ENCODE measurements around the gene MS4A14. TPM values are rescaled to one million over a fixed set of nuclear protein-coding genes. Genes with fewer than 3 reads are reported as not detected.
"Not testable (repeated sequence)": the region's sequence is repeated elsewhere in the genome, so short reads cannot be mapped to it uniquely, and the experiment has no call there.

MS4A14 gene
- total RNA-seq, 1 donor from 2014 or later, result not detected

DNA sequence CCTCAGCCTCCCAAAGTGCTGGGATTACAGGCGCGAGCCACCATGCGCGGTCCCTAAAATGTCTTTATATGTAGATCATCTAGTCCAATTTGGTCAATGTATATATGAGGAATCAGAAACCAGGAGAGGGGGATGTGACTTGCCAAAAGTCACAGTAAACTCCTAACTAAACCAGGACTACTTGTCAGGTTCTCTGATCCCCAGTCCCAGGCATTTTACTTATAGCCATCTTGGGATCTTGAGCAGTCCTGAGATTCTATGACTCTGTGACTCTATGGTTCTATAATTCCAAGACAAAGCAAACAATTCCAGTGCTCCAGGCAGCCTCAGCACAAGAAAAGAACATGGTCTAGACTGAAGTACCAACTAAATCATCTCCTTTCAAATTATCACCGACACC is 33.0 kb downstream of the MS4A14 start, which contains the start of gene MS4A5:
TSS of gene MS4A5 (plus strand) at position 301 of the 400 bp plus-strand sequence. CDS start 103 bp downstream, outside the sequence.
- Mint-ChIP-seq H3K4me1 (ENCODE audit: unreplicated experiment) (no peaks in the 10 kb centered on the region), H3K27ac (ENCODE audit: unreplicated experiment) (no peak within 1 kb of the TSS), H3K36me3 (ENCODE audit: low read depth, unreplicated experiment) (no peaks in the 10 kb centered on the region), H3K4me3 (ENCODE audit: unreplicated experiment) (no peak within 1 kb of the TSS), H3K27me3 (ENCODE audit: unreplicated experiment) (peaks cover 2% of the 10 kb centered on the region), H3K9me3 (ENCODE audit: unreplicated experiment) (no peaks in the 10 kb centered on the region)
- DNase-seq (ENCODE audit: low spot score), result no peak
- TF ChIP-seq, protein P1, sequence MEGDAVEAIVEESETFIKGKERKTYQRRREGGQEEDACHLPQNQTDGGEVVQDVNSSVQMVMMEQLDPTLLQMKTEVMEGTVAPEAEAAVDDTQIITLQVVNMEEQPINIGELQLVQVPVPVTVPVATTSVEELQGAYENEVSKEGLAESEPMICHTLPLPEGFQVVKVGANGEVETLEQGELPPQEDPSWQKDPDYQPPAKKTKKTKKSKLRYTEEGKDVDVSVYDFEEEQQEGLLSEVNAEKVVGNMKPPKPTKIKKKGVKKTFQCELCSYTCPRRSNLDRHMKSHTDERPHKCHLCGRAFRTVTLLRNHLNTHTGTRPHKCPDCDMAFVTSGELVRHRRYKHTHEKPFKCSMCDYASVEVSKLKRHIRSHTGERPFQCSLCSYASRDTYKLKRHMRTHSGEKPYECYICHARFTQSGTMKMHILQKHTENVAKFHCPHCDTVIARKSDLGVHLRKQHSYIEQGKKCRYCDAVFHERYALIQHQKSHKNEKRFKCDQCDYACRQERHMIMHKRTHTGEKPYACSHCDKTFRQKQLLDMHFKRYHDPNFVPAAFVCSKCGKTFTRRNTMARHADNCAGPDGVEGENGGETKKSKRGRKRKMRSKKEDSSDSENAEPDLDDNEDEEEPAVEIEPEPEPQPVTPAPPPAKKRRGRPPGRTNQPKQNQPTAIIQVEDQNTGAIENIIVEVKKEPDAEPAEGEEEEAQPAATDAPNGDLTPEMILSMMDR (IDR thresholded peaks at IDR 0.05; ENCODE audit: unreplicated experiment), result no peak

DNA sequence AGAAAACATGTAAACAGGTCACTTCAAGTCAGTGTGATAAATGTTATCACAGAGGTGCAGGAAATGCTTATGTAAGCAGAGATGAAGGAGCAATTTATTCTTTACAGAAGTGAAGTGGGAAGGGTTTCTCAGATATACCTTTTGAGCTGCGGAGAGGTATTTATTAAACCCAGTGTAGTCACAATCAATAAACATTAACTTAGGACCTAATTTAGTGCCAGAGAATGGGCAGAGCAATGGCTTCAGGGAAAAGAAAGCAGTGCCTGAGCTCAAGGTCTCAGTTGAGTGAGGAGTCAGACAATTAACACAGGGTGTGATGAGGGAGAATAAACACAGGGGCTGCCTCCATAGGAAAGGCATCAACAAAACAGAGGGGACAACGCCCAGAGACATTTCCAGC is 35.0 kb downstream of the MS4A14 start:
- TF ChIP-seq, protein P1 (IDR thresholded peaks at IDR 0.05; ENCODE audit: unreplicated experiment), result no peak
- Mint-ChIP-seq H3K36me3 (ENCODE audit: low read depth, unreplicated experiment) (no peaks in the 10 kb centered on the region), H3K4me1 (ENCODE audit: unreplicated experiment) (no peaks in the 10 kb centered on the region), H3K27me3 (ENCODE audit: unreplicated experiment) (peaks cover 2% of the 10 kb centered on the region), H3K9me3 (ENCODE audit: unreplicated experiment) (no peaks in the 10 kb centered on the region), H3K27ac (ENCODE audit: unreplicated experiment) (no peak overlapping the region), H3K4me3 (ENCODE audit: unreplicated experiment) (no peak overlapping the region)
- DNase-seq (ENCODE audit: low spot score), result no peak

DNA sequence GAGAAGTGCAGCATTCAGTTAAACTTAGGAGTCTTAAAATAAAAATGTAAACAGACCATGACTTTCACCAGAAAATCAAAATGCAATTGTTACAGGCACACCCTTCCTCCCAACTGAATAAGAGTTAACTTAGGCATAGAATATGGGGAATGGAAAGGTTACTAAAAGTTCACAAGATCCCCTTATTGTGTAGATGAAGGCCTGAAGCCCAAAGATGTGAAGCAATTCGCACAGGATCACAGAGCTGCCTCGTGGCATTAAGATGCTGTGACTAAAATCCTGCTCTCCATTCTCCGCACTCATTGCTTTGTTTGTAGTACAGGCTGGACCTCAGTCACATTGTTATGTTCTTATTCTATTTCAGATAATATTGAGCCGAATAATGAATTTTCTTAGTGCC is 37.1 kb downstream of the MS4A14 start:
- Mint-ChIP-seq H3K27me3 (ENCODE audit: unreplicated experiment) (peaks cover 2% of the 10 kb centered on the region), H3K36me3 (ENCODE audit: low read depth, unreplicated experiment) (no peaks in the 10 kb centered on the region), H3K27ac (ENCODE audit: unreplicated experiment) (no peak overlapping the region), H3K4me1 (ENCODE audit: unreplicated experiment) (no peaks in the 10 kb centered on the region), H3K4me3 (ENCODE audit: unreplicated experiment) (no peak overlapping the region), H3K9me3 (ENCODE audit: unreplicated experiment) (no peaks in the 10 kb centered on the region)
- no peak for DNase-seq (ENCODE audit: low spot score)
- TF ChIP-seq, protein P1 (IDR thresholded peaks at IDR 0.05; ENCODE audit: unreplicated experiment), result no peak

DNA sequence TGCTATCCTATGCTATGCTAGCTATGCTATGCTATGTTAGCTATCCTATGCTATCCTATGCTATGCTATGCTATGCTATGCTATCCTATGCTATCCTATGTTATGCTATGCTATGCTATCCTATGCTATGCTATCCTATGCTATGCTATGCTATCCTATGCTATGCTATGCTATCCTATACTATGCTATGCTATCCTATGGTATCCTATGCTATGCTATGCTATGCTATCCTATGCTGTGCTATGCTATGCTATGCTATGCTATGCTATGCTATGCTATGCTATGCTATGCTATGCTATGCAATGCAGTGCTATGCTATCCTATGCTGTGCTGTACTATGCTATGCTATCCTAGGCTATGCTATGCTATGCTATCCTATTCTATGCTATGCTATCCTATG is 50.8 kb downstream of the MS4A14 start:
- H3K27ac Mint-ChIP-seq (ENCODE audit: unreplicated experiment), result no peak overlapping the region
- H3K36me3 Mint-ChIP-seq (ENCODE audit: low read depth, unreplicated experiment), result no peaks in the 10 kb centered on the region
- H3K27me3 Mint-ChIP-seq (ENCODE audit: unreplicated experiment), result peaks cover 4% of the 10 kb centered on the region
- DNase-seq (ENCODE audit: low spot score), result no peak
- H3K4me3 Mint-ChIP-seq (ENCODE audit: unreplicated experiment), result no peak overlapping the region
- TF ChIP-seq, protein P1 (IDR thresholded peaks at IDR 0.05; ENCODE audit: unreplicated experiment), result no peak
- no peaks in the 10 kb centered on the region for H3K4me1 Mint-ChIP-seq (ENCODE audit: unreplicated experiment)
- H3K9me3 Mint-ChIP-seq (ENCODE audit: unreplicated experiment), result no peaks in the 10 kb centered on the region

DNA sequence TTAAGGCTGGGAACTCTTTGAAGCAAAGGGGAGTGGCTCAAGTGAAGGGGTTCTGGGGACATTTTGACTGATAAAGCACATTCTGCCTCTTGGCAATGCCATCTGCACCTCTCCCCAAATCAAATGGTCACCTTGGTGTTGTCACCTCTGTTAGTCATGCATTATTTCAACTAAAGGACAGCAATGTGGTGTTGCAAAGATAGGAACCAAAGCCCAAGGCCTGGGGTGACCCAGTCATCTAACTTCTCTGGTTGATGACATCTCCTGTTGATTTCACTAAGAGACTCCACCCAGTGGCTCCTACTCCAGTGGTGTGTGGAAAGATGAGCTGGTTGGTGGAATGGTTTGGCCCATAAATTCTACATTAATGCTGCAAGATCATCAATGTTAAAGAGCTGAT is 51.6 kb downstream of the MS4A14 start:
- no peak for DNase-seq (ENCODE audit: low spot score)
- Mint-ChIP-seq H3K4me1 (ENCODE audit: unreplicated experiment) (no peaks in the 10 kb centered on the region), H3K36me3 (ENCODE audit: low read depth, unreplicated experiment) (no peaks in the 10 kb centered on the region), H3K27ac (ENCODE audit: unreplicated experiment) (no peak overlapping the region), H3K9me3 (ENCODE audit: unreplicated experiment) (no peaks in the 10 kb centered on the region), H3K4me3 (ENCODE audit: unreplicated experiment) (no peak overlapping the region), H3K27me3 (ENCODE audit: unreplicated experiment) (peaks cover 4% of the 10 kb centered on the region)
- TF ChIP-seq, protein P1 (IDR thresholded peaks at IDR 0.05; ENCODE audit: unreplicated experiment), result no peak

DNA sequence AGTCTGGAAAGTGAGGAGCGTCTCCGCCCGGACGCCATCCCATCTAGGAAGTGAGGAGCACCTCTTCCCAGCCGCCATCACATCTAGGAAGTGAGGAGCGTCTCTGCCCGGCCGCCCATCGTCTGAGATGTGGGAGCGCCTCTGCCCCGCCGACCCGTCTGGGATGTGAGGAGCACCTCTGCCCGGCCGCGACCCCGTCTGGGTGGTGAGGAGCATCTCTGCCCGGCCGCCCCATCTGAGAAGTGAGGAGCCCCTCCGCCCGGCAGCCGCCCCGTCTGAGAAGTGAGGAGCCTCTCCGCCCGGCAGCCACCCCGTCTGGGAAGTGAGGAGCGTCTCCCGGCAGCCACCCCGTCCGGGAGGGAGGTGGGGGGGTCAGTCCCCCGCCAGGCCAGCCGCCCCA is 54.9 kb downstream of the MS4A14 start:
- not testable (repeated sequence) for H3K9me3 Mint-ChIP-seq (ENCODE audit: unreplicated experiment); H3K27me3 Mint-ChIP-seq (ENCODE audit: unreplicated experiment); H3K27ac Mint-ChIP-seq (ENCODE audit: unreplicated experiment); DNase-seq (ENCODE audit: low spot score); H3K36me3 Mint-ChIP-seq (ENCODE audit: low read depth, unreplicated experiment); H3K4me3 Mint-ChIP-seq (ENCODE audit: unreplicated experiment); H3K4me1 Mint-ChIP-seq (ENCODE audit: unreplicated experiment)
